Forelimb muscle (tissue), 1 donor: ENCODE measurements around the gene SLC16A8. TPM values are rescaled to one million over a fixed set of nuclear protein-coding genes. Genes with fewer than 3 reads are reported as not detected.
"Not testable (repeated sequence)": the region's sequence is repeated elsewhere in the genome, so short reads cannot be mapped to it uniquely, and the experiment has no call there.

Experiments
- DNase-seq: peaks from one replicate; pipeline ENCODE4 v3.0.0-alpha.2; 2013; ENCODE audit warnings: low read depth
- polyA plus RNA-seq: library from polyadenylated mRNA; unstranded; fragments of 120-200 nt; gene quantifications from one replicate; pipeline ENCODE4 v1.2.1, GENCODE V29; 2013; ENCODE audit not compliant: insufficient read length

Gene SLC16A8, protein sequence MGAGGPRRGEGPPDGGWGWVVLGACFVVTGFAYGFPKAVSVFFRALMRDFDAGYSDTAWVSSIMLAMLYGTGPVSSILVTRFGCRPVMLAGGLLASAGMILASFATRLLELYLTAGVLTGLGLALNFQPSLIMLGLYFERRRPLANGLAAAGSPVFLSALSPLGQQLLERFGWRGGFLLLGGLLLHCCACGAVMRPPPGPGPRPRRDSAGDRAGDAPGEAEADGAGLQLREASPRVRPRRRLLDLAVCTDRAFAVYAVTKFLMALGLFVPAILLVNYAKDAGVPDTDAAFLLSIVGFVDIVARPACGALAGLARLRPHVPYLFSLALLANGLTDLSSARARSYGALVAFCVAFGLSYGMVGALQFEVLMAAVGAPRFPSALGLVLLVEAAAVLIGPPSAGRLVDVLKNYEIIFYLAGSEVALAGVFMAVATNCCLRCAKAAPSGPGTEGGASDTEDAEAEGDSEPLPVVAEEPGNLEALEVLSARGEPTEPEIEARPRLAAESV
- 2.7 TPM for polyA plus RNA-seq

DNA sequence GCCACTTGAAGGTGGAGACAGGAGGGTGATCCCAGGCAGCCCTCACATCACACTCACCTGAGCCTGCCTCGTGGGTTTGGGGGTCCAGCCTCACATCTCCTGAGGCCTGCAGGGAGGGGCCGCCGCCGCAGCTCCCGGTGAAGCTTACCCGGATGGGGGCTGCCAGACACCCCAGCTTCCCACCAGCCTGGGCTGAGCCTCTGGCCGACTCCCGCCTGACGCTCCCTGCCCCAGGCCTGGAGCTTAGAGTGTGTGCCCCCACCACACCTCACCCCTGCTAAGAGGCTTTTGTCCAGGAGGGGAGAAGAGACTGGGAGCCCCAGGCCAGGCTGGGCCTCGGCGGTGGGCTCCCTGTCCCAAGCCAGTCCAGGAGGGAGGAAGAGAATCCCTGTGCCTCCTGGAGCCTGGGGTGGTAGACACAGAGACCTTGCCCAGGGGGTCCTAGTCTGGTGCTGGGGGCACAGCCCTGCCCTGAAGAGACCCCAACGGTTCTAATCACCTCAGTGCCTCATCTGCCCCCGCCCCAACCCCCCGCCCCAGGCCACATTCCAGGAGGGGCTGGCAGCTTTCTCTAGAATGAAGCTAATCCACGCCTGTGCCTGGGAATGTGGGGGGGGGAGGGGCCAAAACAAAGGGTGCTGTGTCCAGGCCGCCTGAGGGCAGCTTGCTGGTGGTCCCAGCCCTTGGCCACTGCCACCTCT lies at the start of gene SLC16A8:
TSS of gene SLC16A8 (minus strand) at position 254 of the 701 bp plus-strand sequence. CDS start 1,311 bp downstream, outside the sequence.
- no peak for DNase-seq

DNA sequence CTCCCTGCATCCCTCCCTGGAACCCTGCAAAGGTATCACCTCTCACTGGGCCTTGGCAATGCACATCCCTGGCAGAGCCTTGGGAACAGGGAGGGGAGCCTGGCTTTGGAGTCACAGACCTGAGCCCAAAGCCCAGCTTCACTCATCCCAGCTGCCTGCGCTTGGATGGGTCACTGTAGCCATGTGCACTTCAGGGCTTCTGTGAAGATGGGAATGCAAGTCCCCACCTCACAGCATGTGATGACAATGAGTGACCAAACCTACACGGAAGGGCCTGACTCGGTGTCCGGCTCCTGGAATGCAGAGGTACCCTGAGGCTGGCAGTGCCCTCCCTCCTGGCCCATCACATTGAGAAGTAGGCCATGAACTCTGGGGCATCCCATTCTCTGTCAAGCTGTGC lies 49.3 kb upstream of the SLC16A8 start:
- DNase-seq: no peak

DNA sequence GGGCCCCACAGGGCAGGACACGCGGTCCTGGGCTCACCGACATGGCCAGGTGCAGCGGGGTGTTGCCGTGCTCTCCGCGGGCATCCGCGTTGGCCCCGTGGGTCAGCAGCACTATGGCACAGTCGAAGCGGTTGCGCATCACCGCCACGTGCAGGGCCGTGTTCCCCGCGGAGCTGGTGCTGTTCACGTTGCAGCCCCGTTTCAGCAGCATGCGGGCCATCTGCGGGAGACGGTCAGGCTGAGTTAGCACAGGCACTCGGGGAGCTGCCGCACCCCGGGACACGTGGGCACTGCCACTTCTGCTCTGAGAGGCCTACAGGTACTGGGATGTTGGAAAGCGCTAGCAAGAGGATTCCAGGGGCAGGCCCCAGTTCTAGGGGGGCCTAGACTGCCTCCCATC lies 48.8 kb upstream of the SLC16A8 start:
- DNase-seq: no peak

DNA sequence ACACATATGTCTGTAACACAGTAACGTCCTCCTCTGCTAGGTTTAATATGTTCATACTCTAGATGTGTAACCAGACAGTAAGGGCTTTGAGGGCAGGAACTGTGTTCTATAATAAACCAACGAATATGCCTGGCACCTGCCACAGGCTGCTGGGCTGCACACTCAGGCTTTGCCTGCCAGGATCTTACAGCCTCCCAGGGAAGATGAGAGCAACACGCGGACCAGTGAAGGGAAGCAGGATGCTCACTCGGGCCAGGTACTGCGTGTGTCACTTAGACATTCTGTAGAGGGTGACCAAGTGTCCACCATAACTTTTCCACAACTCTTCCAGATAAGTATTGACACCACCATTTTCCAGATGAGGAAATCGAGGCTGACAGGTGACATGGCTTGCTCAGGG lies 48.2 kb upstream of the SLC16A8 start:
- DNase-seq: no peak

DNA sequence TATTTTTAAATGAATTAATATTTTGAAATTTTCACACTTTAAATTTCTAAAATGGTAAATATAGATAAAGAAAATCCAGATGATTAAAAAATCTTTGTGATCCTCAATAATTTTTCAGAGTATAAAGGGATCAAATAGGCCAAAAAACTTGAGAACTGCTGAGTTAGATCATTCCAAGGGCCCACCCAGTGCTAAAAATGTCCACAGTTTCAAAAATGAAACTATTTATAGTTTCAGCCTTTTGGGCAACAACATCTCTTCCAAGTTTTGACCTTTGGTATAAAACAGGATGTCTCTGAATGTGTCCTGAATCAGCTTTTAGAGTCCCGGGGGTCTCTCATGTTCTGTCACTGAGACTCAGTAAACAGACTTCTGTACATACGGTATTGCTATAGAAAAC lies 47.4 kb upstream of the SLC16A8 start:
- no peak for DNase-seq

DNA sequence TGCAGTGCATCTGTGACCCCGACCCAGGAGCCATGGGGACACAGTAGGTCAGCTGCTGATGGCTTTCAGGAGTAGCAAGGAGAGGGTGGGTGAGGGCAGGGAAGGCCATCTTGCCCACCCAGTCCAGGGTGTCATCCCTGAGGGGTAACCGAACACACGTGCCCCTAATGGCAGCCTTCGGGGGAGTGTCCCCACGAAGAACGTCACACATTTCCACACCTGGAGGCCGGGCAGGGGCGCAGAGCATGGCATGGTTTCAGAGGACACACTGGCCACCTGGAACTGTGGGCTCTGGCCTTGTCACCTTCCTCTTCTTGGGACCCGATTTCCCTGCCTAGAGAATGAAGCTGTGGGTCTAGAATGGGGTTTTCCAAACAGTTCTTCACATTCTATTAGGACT lies 45.9 kb upstream of the SLC16A8 start:
- no peak for DNase-seq

DNA sequence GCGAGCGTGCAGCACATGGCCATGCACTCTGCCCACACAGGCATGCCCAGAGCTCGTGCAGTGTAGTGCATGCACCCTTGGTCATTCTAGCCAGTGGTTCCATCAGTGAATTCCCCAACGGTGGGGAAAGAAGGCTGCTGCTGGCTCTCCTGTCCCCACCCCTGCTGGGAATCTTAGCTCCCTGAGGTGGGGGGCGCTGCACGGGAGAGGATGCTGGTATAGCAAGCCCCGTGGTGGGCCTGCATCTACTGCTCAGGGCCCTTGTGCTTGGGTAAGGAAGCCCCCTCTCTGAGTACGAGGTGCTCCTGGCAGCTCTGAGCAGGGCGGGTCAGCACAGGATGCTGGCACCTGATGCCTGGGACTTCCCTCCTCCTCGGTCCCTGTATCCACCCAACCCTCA lies 45.0 kb upstream of the SLC16A8 start:
- no peak for DNase-seq

DNA sequence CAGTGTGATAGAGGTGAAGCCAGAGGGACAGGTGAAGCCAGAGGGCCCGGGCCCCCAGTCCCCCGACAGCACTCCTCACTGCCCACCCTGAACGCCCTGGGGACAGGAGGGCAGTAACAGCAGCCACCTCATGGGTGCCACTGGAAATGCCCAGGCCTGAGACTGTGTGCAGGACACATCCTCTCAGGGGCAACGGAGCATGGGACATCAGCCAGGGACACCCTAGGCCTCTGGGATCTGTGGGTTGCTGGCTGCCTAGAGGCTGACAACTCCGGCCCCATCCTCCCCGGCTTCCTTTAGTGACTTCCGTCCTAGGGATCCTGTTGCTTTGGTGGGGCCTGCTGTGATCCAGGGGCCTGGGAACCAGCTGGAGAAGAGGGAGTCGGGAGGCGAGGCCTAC lies 43.9 kb upstream of the SLC16A8 start:
- no peak for DNase-seq

DNA sequence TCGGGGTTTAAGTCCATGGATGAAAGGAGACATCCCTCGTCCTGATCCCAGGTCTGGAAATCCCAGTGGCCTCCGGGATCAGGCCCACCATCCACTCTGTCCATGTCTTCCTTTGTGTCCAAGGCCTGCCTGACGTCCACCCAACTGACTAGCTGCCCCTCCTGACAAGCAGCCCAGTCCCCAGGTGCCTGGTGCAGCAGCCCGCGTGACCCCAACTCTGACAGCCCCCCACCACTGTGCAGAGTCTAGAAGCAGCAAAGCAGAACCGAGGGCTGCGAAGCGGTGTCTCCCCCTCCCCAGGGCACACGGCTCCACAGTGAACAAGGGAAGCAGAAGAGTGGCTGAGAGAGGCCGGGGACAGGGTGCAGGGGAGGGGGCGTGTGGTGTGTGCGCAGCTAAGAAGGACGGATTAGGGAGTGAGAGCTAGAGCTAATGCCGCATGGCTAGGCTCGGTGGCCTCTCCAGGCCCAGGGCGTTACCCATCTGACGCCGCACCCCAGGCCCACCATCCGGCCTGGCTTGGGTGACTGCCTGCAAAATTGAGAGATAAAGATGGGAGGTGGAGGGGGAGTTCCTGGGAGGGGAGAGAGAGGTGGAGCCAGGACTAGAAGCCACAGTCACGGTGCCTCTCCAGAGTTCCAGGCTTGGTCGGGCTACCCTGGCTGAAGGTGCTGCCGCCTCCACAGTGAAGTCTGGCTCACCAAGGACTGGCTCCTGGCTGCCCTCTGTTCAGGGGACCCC lies 43.1 kb upstream of the SLC16A8 start:
- no peak for DNase-seq

DNA sequence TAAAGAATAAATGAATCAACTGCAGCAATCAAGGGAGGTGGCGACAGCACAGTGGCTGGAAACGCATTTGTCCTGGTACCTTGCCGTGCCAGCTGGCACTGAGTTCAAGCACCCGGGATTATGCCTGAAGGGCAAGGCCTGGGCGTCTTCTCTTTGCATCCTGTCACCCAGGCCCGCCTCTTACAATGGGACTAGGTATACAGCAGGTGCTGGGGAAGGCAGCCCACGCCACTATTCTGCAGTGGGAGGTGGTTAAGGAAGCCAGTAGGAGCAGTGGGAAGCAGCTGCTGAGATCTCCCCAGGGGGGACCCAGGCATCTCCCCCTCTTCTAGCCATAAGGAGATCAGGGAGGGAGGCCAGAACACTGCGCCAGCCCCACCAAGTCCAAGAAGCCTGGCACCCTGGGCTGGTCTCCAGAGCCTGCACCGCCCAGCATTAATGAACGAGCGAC lies 41.8 kb upstream of the SLC16A8 start:
- no peak for DNase-seq

DNA sequence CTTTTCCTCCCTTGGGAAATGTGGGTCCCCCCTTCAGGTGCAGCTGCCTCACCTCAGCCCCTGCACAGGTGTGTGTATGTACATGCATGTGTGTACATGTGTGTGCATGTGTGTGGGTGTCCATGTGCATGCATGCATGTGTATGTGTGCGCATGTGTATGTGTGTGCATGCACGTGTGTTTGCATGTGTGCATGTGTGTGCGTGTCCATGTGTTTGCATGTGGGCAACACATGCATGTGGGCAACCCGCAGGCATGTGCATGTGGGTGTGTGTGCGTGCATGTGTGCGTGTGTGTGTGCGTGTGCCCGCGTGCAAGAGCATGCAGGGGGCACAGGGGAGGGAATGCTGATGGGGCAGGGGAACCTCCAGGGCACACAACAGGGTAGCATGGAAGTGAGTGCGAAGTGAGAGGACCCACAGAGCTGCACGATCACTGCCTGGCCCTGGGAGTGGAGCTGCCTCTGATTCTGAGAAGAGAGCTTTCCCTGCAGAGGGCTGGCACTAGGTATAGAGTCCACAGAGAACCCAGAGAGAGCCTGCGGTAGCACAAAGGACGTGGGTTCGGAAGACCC lies 41.1 kb upstream of the SLC16A8 start:
- no peak for DNase-seq

DNA sequence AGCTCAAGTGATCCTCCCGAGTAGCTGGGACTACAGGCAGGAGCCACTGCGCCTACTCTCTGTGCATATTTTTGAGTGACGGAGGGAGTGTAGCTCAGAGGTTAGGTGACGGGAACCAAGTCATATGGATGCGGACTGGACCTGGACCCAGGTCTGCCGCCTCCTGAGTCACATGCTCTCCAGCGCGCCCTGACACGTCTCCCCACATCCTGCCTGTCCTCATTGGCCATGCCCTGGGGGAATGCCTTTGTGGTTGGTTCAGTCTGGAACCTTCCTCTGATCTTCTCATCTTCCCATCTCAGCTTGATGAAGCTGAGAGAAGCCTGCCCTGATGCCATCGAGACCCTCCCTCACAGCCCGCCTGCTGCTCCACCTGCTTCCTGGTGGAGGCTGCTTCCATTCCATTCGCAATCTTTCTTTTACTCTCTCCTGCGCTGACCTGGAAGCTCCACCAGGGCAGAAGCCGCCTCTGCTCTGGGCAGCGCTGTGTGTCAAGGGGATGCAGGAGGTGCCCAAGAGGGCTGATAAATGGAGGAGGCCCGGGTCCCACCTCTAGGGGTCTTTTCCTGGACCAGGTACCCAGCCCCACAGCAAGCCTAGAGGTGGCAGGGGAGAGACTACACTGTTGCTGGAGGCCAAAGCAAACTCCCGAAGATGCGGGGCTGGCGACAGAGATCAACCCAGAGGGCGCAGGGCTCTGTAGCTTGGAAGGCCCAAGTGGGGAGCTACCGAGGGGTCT lies 40.4 kb upstream of the SLC16A8 start:
- no peak for DNase-seq

DNA sequence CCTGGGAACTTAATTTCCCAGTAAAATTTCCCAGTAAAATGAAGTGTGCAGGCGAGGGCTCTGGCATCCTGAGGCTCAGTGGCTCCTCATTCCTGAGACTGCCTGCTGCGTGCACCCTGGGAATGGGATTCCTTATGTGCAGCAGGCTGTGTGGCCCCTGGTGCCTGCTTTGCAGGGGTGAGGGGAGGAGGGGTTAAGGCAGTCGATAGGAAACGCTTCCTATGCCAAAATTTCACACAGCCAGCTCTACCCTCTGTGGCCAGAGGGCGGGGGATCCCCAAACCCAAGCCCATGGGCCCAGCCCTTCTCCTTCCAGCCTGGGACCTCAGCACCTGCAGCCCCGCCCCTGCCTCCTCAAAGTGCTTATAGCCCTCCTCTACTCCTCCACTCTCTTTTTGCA lies 38.6 kb upstream of the SLC16A8 start:
- DNase-seq: no peak

DNA sequence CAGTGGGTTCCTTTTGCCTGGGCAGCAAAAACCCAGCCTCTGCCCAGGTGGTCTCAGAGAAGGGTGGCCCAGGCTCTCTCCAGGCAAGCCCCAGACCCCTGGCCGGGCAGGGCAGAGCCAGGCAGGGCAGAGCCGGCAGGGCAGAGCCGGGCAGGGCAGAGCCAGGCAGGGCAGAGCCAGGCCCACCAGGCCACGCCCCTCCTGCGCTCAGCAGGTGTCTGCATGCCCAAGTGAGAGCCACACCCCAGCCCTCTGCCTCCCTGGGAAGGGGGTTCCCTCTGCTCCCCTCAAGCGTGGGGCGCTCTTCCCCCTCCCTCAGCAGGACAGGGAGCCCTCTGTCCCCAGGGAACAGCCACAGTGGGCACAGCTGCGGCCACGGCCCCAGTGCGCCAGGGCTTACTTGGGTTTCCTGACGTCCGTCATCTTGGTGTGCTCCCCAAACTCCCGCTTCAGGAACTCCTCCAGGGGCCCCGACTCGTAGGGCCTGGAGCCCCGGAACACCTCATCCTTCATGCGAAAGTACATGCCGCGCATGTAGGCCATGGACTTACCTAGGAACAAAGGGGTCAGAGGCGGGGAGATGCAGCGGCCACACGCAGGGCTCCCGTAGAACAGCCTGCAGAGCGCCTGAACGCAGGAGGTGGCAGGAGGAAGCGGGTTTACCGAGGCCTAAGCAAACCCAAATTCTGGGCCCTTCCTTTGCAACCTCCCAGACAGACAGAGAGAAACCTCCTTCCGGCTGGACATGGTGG lies 36.6 kb upstream of the SLC16A8 start:
- DNase-seq: no peak

DNA sequence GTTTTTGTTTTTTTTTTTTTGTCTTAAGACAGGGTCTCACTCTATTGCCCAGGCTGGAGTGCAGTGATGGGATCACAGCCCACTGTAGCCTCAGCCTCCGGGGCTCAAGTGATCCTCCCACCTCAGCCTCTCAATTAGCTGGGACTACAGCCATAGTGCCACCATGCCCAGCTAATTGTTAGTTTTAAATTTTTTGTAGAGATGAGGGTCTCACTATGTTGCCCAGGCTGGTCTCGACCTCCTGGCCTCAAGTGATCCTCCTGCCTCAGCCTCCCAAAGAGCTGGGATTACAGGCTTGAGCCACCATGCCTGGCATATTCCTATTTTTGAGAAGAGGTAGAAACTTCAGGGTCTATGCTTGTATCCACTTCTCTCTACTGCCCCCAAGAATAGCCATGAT lies 34.8 kb upstream of the SLC16A8 start:
- DNase-seq: not testable (repeated sequence)

DNA sequence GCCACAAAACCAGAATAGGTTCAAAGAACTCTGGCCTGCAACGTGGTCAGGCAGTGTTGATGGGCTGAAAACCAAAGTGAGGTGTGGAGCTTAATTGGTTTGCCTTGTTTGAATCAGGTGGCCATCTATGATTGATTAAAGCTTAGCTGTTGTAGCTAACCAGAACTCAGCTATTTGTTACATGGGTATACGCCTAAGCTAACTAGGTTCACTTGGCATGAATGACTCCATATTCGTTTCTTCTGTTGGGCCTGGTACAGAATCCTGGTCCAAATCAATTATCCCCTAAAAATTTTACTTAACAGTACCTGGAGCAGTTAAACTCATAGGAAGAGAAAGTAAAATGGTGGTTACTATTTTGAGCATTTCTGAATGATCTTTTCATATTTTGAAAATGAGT lies 34.2 kb upstream of the SLC16A8 start:
- no peak for DNase-seq

DNA sequence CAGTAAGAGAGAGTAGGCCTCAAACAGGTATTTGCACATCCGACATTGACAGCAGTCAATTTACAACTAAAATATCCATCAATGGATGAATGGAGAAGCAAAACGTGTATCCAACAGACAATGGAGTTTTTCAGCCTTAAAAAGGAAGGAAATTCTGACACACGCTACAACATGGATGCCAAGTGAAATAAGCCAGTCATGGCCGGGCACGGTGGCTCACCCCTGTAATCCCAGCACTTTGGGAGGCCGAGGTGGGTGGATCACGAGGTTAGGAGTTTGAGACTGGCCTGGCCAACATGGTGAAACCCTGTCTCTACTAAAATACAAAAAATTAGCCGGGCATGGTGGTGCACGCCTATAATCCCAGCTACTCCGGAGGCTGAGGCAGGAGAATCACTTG lies 33.6 kb upstream of the SLC16A8 start:
- DNase-seq: not testable (repeated sequence)

DNA sequence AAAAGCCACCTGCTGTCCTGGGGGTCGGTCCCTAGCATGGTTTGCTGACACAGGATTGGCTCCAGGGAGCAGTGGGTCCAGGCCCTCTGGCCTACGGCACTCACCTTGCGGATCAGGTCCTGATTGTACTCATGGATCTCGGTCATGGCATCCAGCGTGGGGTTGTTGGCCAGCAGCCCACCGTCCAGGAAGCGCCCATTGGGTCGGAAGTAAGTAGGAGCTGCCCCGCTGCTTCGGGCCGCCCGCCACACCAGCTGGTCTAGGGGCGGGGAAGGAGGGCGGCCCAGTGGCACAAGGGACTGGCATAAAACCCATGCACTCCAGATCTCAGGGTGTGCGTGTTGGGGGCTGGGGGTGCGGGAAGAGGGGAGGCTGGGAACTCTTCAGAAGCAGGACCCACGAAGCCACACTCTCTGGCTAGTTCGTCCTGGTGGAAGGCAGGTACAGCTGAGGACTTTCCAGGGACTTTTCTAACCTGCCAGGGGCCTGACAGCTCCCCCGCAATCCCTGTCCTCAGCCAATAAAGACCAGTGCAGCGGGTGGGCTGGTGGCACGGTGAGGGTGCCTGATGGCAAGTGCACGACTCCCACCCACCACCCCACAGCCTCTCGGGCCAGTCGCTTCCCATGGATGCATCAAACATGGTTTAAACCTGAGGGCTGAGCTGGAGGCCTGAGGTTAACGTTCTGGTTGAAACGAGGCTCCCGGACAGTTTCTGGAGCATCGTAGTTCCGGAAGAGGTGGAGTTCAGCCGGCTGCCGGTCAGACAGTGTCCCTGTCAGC lies 31.6 kb upstream of the SLC16A8 start:
- no peak for DNase-seq
